Upper lobe of left lung (tissue), 6 donors: ENCODE results near the gene GADD45G. TPM values are rescaled to one million over a fixed set of nuclear protein-coding genes. Genes with fewer than 3 reads are reported as not detected.

Experiments
- ATAC-seq, 2 donors: fragments of 200-7000 bp; cut with Tn5 transposase; one replicate each; pipeline ENCODE4 v1.9.1; 2022; ENCODE audit warnings: mild to moderate bottlenecking in 2 of 2, moderate library complexity in 2 of 2; ENCODE audit not compliant: low FRiP score in 2 of 2
- DNase-seq, 2 donors: peaks; one replicate each; pipeline ENCODE4 v3.0.0-alpha.2; 2019 to 2020
- H3K27ac ChIP-seq, 4 donors: fragments of 200-600 bp; sonication (generic); one replicate each; pipeline ENCODE4 v1.5.1; 2016 to 2019
- H3K27me3 ChIP-seq, 4 donors: fragments of 200-600 bp; sonication (generic); one replicate each; pipeline ENCODE4 v1.5.1; 2017 to 2019
- H3K36me3 ChIP-seq, 4 donors: fragments of 200-600 bp; sonication (generic); one replicate each; pipeline ENCODE4 v1.5.1; 2016 to 2019
- H3K4me1 ChIP-seq, 4 donors: fragments of 200-600 bp; sonication (generic); one replicate each; pipeline ENCODE4 v1.5.1; 2018 to 2019
- H3K4me3 ChIP-seq, 4 donors: fragments of 200-600 bp; sonication (generic); one replicate each; pipeline ENCODE4 v1.5.1; 2017 to 2019; ENCODE audit warnings: mild to moderate bottlenecking in 2 of 4, moderate library complexity in 1 of 4
- H3K9me3 ChIP-seq, 4 donors: fragments of 200-600 bp; sonication (generic); one replicate each; pipeline ENCODE4 v1.5.1; 2018 to 2019
- EP300 ChIP-seq, 4 donors: sonication (generic); formaldehyde crosslinking; IDR thresholded peaks; one replicate each; pipeline ENCODE4 v1.5.1; 2017; ENCODE audit warnings: antibody characterized with exemption in 4 of 4, control low read depth in 2 of 4
- POLR2A ChIP-seq, 4 donors: fragments of 450-650 bp; IDR thresholded peaks; one replicate each; pipeline ENCODE4 v1.5.1; 2016 to 2017; ENCODE audit warnings: antibody characterized with exemption in 4 of 4, mild to moderate bottlenecking in 2 of 4
- POLR2AphosphoS5 ChIP-seq, 2 donors: sonication (generic); formaldehyde crosslinking; IDR thresholded peaks; one replicate each; pipeline ENCODE4 v1.5.1; 2017; ENCODE audit warnings: antibody characterized with exemption in 2 of 2
- WGBS, 2 donors: methylation state at CpG; one replicate each; pipeline ENCODE4 v1.1.5; 2017 to 2018; 5-methylcytosine and 5-hydroxymethylcytosine counted together
- total RNA-seq, 6 donors: library from RNA; depleted of rRNA in 4 of 6; stranded (reverse); fragments of >200 nt in 4 of 6; gene quantifications; one replicate each; pipeline versions ENCODE4 v1.1.0 to v1.2.1, GENCODE V29; 2016 to 2021
- TF ChIP-seq, protein P1 (sequence below), 6 experiments: fragments of 450-650 bp in 4 of 6; fragments of 200-600 bp in 2 of 6; sonication (generic) in 2 of 6; IDR thresholded peaks; one replicate each; pipeline ENCODE4 v1.5.1; 2016 to 2019; ENCODE audit warnings: antibody characterized with exemption in 6 of 6
- donor health status: DM: no; HTN: no; CAD: no; lungs with moderate emphysema.
- donor health status: DM: no; HTN: yes; CAD: no; lungs with severe emphysema.

GADD45G gene
- total RNA-seq, 6 donors from 2014 or later, result 12.6 to 46.1 (median 20.1) TPM

DNA sequence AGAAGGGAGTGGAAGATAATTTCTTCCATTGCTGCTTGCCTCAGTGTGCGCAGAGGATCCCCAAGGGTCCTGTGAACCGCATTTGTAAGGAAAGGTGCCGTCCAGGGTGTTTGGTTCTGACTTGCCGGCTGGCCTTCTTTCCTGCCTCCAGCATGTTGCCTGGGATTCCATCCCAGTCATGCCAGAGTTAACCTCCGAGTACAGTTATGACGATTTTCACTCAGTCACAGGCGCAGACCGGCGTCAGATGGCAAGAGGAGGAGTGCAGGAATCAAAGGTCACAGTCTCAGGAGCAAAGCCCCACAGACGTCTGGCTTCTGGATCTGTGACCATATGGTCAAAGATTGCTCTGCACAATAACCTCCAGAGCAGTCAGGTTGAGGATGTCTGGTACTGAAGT lies 5.9 kb upstream of the GADD45G start:
- Histone ChIP-seq H3K27me3 (no peaks in the 10 kb centered on the region), H3K4me3 (no peak overlapping the region), H3K27ac (no peak overlapping the region), H3K4me1 (peaks cover 9 to 13% (median 11%) of the 10 kb centered on the region in 4 donors), H3K36me3 (no peaks in the 10 kb centered on the region), H3K9me3 (no peaks in the 10 kb centered on the region)
- WGBS, 2 donors, result 61 to 66% methylated on average over 10 of the region's 10 CpGs
- ATAC-seq (no peak), DNase-seq (no peak)
- TF ChIP-seq, protein P1, sequence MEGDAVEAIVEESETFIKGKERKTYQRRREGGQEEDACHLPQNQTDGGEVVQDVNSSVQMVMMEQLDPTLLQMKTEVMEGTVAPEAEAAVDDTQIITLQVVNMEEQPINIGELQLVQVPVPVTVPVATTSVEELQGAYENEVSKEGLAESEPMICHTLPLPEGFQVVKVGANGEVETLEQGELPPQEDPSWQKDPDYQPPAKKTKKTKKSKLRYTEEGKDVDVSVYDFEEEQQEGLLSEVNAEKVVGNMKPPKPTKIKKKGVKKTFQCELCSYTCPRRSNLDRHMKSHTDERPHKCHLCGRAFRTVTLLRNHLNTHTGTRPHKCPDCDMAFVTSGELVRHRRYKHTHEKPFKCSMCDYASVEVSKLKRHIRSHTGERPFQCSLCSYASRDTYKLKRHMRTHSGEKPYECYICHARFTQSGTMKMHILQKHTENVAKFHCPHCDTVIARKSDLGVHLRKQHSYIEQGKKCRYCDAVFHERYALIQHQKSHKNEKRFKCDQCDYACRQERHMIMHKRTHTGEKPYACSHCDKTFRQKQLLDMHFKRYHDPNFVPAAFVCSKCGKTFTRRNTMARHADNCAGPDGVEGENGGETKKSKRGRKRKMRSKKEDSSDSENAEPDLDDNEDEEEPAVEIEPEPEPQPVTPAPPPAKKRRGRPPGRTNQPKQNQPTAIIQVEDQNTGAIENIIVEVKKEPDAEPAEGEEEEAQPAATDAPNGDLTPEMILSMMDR (IDR thresholded peaks at IDR 0.05), result no peak
- TF ChIP-seq EP300 (IDR thresholded peaks at IDR 0.05) (no peak), POLR2A (IDR thresholded peaks at IDR 0.05) (no peak), POLR2AphosphoS5 (IDR thresholded peaks at IDR 0.05) (no peak)

- H3K9me3 ChIP-seq, result no peaks in the 10 kb centered on the region
- TF ChIP-seq EP300 (IDR thresholded peaks at IDR 0.05) (no peak), POLR2A (IDR thresholded peaks at IDR 0.05) (no peak), POLR2AphosphoS5 (IDR thresholded peaks at IDR 0.05) (no peak)
- TF ChIP-seq, protein P1 (IDR thresholded peaks at IDR 0.05), result no peak
- ATAC-seq (no peak), DNase-seq (no peak)
- H3K27ac ChIP-seq, result no peak overlapping the region
- H3K27me3 ChIP-seq, result no peaks in the 10 kb centered on the region
- no peak overlapping the region for H3K4me3 ChIP-seq
- 84 to 85% methylated on average over 6 of the region's 6 CpGs for WGBS, 2 donors
- no peaks in the 10 kb centered on the region for H3K36me3 ChIP-seq
- peaks cover 19 to 31% (median 20%) of the 10 kb centered on the region in 4 donors for H3K4me1 ChIP-seq
These were observed 4.0 kb upstream of the GADD45G start for GRCh38 chr9:89600831-89601230.

DNA sequence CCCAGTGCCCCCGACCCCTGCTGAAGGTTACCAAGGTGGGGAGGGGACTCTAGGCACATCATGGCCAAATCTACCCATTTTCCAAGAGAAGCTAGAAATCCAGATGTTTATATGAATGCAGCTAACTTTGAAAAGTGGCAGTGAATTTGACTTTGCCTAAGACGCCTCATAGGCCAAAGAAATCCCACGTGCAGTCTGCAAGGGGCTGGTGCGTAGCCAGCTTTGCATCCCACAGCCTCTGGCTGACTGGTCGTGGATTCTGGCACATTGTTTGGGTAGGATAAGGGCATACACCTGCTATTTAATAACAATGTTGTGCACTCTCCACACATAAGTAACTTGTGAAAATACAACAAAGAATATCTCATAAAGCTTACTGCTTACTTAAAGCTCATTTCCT lies 3.5 kb upstream of the GADD45G start:
- Histone ChIP-seq H3K4me3 (no peak overlapping the region), H3K36me3 (peaks cover 0 to 4% (median 0%) of the 10 kb centered on the region in 4 donors), H3K4me1 (peaks cover 23 to 36% (median 25%) of the 10 kb centered on the region in 4 donors), H3K9me3 (no peaks in the 10 kb centered on the region), H3K27ac (no peak overlapping the region), H3K27me3 (no peaks in the 10 kb centered on the region)
- ATAC-seq (no peak), DNase-seq (no peak)
- no peak for TF ChIP-seq POLR2AphosphoS5 (IDR thresholded peaks at IDR 0.05)
- TF ChIP-seq EP300 (IDR thresholded peaks at IDR 0.05), result no peak
- TF ChIP-seq, protein P1 (IDR thresholded peaks at IDR 0.05), result no peak
- 86 to 90% methylated on average over 5 of the region's 5 CpGs for WGBS, 2 donors

GRCh38 chr9:89601856-89602562 lies 2.8 kb upstream of the GADD45G start:
- no peak overlapping the region for H3K27ac ChIP-seq
- no peaks in the 10 kb centered on the region for H3K27me3 ChIP-seq
- no peaks in the 10 kb centered on the region for H3K9me3 ChIP-seq
- no peak for DNase-seq
- peaks cover 30 to 43% (median 32%) of the 10 kb centered on the region in 4 donors for H3K4me1 ChIP-seq
- H3K4me3 ChIP-seq, result no peak overlapping the region
- 70 to 77% methylated on average over 5 to 6 of the region's 6 CpGs for WGBS, 2 donors
- TF ChIP-seq, protein P1 (IDR thresholded peaks at IDR 0.05), result no peak
- TF ChIP-seq POLR2AphosphoS5 (IDR thresholded peaks at IDR 0.05) (no peak), POLR2A (IDR thresholded peaks at IDR 0.05) (no peak), EP300 (IDR thresholded peaks at IDR 0.05) (no peak)
- no peak for ATAC-seq
- H3K36me3 ChIP-seq, result peaks cover 0 to 4% (median 0%) of the 10 kb centered on the region in 4 donors
